HG02943 (cell line): ENCODE data around the gene IKZF1.

Experiments
- ATAC-seq: cut with Tn5 transposase; IDR thresholded peaks from one replicate; pipeline ENCODE4 v1.9.1; 2021; ENCODE audit warnings: mild to moderate bottlenecking, low read depth, moderate library complexity; ENCODE audit not compliant: unreplicated experiment

IKZF1 gene

DNA sequence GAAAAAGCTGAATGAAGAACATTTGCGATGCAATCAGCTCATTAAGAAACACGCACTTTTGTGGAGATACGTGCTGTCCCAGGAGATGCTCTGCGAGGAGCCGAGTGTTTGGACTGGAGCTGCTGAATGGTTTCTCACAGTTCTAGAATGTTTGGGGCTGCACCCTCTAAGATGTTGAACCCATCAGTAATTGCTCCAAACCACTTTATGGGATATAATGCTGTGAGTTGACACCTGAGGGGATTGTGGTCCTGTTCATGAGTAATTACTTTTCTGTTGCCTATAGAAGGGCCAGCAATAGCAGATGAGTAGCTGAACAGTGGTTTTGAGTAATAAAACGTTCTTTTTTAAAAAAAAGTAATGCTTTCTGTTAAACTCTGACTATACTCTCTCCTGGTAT, 63.1 kb downstream of the IKZF1 start:
- ATAC-seq: no peak

DNA sequence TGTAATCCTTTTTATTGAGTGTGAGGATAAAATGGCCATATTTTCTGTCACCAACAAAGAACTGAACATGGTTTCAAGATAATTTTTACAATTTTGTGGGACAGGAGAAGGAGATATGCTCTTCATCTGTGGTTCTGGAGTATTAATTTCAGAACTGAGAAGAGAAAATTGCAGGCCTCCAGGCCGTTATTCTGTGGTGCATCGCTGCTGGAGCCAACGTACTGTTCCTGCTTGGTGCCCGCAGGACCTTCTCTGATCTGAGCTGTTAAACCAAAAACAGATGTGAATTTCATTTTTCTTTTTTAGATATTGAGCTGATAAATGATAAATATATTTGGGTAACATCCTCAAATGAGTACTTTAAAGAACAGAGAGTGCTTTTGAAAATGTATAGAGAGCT, 63.9 kb downstream of the IKZF1 start:
- ATAC-seq: no peak

DNA sequence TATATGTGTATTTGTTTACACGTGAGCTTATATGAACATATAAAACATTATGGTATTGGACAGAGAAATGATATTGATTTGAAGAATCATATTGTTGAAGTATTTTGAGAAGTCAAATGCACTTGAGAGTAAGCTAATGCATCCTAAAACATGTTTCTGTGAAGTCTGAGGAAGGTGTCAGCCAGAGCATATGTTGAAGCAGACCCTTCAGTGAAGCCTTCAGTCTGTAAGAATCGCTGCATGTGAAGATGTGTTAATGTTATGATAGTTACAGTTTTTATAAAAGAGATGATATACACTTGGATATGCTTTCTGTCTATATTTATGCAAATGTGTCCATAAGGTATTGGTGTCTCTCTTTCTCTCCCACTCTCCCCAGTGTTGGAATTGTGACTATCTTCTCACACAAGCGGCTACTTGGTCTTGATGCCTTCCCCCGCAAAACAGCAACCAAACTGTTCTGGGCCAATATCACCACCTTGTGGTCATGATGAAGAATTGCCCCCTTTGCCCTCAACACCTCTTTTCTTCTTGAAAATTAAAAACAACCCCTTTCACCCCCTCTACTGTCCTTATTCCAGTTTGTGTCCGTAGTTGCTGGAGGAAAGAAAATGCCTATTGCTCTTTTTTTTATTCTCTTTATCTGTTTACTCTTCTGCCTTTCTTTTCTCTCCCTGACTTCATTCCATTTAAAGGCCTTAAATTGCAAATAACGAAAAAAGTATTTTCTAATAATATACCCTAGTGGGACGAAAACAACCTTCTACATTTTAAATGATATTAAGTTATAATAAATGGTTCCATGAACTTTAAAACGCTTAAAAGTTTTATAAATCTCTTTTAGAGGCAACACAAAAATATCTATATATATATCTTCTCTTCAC, 64.9 kb downstream of the IKZF1 start:
- no peak for ATAC-seq

GRCh38 chr7:50370884-50371283, 66.4 kb downstream of the IKZF1 start:
- no peak for ATAC-seq

DNA sequence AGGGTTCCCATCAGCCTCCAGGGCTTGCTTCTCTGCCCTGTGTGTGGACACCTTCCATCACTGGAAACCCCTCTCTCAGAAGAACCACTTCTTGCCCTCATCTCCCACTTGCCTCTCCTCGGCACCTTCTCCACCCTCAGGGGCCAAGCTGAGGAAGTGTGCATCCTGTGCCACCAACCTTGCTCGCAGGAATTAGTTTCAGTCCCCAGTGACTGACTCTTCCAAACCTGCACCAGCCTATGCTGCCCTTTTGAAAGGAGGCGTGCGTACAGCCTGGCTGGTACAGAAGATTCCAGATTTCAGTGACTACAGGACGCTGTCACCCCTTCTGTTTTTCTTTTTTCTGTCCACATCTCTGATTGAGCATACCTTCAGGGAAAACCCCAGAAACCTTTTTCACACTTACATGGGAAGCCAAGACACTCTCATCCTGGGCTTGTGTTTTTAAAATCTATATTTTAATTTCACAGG, 67.1 kb downstream of the IKZF1 start:
- no peak for ATAC-seq

DNA sequence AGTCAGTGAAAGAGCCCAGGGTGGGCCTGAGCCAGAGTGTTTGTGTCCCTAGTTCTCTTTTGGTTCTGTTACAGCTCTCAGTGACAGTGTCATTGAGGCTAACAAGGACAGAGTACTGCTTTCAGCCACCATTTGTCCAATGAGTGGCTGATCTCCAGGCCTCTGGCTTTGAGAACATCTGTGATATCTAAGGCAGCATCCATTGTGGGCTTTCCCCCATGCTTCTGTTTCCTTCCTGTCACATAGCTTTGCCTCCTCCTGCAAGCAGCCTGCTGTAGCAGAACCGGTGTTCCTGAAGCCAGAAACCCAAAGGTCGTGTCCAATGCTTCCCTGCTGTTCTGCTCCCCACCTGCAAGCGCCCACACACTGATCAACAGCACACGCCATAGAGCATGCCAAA, 68.4 kb downstream of the IKZF1 start:
- no peak for ATAC-seq

- no peak for ATAC-seq
Observed at GRCh38 chr7:50376056-50376820, 71.7 kb downstream of the IKZF1 start.

- no peak for ATAC-seq
Observed at GRCh38 chr7:50377356-50377755, 72.8 kb downstream of the IKZF1 start.

DNA sequence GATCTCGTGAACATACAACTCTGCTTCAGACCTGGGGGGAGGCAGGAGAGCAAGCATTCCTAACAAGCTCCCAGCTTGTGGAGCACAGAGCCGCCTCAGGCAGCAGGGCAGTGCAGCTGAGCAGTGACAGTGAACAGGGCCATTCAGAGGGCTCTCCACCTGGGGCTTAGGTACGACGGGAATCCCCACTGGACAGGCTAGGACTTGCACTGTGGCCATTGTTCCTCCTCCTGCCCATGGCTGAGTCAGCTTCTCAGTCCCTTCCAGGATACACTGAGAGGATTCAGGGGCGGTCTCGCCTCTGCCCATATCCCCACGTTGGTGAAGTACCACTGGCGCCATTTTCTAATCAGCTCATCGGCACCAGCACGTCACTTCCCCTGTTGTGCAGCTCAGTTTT, 74.6 kb downstream of the IKZF1 start:
- no peak for ATAC-seq

DNA sequence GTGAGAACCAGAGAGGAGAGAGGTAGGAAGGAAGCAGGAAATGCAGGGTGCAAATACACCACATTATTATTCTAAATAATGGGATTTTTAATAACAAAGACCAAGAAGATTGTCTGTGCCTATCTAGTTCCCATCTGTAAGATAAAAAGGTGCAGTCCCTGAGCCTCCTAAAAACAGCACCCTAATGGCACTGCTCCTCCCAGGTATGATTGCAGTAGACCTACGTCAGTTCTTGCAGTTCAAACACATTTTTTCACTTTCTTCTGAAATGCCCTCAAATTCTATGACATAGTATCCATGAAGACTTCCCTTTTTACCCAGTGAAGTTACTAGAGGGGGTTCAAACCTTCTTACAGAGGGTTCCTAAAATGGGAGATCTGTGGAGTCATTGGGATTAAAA, 75.0 kb downstream of the IKZF1 start:
- ATAC-seq: no peak

GRCh38 chr7:50382455-50382854, 77.9 kb downstream of the IKZF1 start:
- ATAC-seq: no peak

DNA sequence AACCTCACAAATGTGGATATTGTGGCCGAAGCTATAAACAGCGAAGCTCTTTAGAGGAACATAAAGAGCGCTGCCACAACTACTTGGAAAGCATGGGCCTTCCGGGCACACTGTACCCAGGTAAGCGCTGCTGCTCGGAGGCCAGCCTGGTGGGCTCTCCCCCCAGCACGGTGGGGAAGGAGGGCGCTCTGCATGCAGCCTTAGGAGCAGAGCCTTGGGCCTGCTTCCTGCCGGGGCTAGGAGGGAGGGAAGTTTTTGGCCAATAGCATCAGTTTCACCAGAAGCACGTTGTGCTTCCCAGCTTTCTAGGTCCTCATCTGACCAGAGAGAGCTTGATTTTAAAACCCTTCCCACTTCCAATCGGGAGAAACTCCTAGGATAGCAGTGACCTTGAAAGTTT, 82.8 kb downstream of the IKZF1 start:
- ATAC-seq: no peak

GRCh38 chr7:50389961-50390360, 85.4 kb downstream of the IKZF1 start:
- ATAC-seq: no peak

GRCh38 chr7:50391386-50391785, 86.9 kb downstream of the IKZF1 start:
- no peak for ATAC-seq

GRCh38 chr7:50393076-50393475, 88.6 kb downstream of the IKZF1 start:
- no peak for ATAC-seq

DNA sequence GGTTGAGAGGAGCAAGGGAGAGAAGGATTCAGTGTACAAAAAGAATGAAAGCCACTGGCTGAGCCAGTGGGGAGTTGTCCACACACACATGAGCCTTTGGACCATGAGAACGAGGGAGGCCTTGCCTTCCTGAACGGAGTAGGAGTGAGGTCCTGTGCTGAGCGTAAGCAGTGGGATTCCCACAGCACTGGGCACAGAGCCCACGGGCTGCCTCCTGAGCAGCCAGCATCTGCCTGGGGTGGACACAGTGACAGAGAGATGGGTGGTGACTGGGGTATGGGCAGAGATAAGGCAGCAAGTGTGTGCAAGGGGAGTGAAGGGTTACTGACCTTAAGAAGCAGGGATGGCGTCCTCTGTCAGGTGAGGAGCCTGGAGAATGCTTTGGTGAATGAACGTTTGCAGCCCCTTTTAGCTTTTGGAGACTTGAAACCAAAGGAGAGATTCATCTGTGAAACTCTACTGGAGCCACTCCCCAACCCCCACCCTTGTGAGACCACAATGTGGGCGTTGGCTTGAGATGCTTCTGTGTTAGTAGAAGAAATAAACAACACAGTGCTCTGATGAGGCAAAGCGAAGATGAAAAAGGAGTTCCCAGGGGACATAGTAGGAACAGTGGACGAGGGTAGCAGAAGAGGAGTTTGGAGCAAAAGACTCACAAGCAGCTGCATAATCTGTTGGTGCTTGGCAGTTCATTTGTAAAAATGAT, 89.2 kb downstream of the IKZF1 start:
- ATAC-seq: no peak

GRCh38 chr7:50394315-50394714, 89.8 kb downstream of the IKZF1 start:
- no peak for ATAC-seq

GRCh38 chr7:50396856-50397255, 92.3 kb downstream of the IKZF1 start:
- no peak for ATAC-seq

DNA sequence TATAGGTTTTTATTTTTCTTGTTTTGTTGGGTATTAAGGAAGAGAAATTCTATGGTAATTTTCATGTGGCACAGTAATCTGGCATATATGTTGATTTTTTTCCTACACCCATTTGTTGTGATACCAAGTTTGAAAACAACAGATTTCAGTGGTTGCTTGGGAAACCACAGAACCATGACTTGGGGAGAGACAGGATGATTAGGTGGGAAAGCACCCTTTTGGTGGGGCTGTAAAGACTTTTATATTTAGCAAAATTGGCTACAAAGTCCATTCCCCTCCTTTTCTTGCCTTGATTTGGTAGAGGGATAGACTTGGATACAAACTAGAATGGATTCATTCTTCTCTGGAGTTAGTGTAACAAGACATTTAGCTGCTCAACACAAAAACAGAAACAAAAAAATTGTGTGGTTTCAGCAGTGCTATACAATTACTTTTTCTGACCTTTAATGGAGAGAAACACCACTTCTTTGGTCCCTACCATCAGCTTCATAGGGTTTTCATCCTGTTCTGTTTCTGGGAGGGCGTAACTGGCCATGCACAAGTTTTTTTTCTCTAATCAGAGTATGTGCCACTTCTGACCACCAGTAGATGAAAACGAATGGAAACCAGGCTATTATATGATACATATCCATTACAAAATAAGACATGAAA, 92.9 kb downstream of the IKZF1 start:
- ATAC-seq: no peak

GRCh38 chr7:50397971-50398324, 93.4 kb downstream of the IKZF1 start:
- ATAC-seq: no peak

DNA sequence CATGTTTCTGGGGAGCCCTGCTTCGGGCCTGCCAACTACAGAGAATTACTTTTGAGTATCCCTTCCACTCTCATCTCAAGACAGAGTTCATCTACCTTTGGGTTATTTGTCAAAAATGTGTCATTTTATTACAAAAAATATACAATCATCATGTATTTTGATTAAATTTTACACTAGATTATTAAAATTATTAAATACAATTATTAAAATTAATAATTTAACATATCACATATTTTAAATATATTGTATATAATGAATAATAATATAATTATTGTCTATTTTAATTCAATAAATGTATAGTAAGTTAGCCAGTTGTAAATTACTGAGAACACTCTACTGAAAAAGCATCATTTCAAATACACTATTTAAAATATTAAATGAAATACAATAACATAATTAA, 94.7 kb downstream of the IKZF1 start:
- no peak for ATAC-seq
